HEK293 (cell line): ENCODE results near the gene SLFNL1.
A peak's percentile ranks its signal among the peaks of the same experiment; 100 is the strongest.

ENCODE experiments used
- CTCF ChIA-PET: fragments of 350-600 bp; formaldehyde crosslinking; extraction: SDS; loops from one replicate; lab custom pipeline; 2021; ENCODE audit warnings: antibody characterized with exemption; lab: Yijun Ruan, JAX
- POLR2A ChIA-PET: fragments of 300-600 bp; formaldehyde crosslinking; extraction: SDS; loops from one replicate; lab custom pipeline; 2020; ENCODE audit warnings: antibody characterized with exemption, inconsistent platforms; lab: Yijun Ruan, JAX
- H3K27ac ChIP-seq: fragments of 200-500 bp; sonication (Bioruptor generic); 2 replicates; pipeline ENCODE4 v1.5.1; 2014; ENCODE audit warnings: low read depth, low read length, control low read depth, inconsistent platforms; ENCODE audit errors: extremely low read depth
- H3K36me3 ChIP-seq, 2 experiments: fragments of 200-500 bp in 1 of 2; sonication (Bioruptor generic) in 1 of 2; 1 replicate in 1 of 2; 2 replicates in 1 of 2; pipeline ENCODE4 v1.5.1; 2014 to 2017; ENCODE audit warnings: inconsistent platforms in 2 of 2, low read length in 2 of 2; ENCODE audit not compliant: control insufficient read depth in 2 of 2, insufficient read depth in 1 of 2
- H3K4me1 ChIP-seq: fragments of 200-500 bp; sonication (Bioruptor generic); 2 replicates; pipeline ENCODE4 v1.5.1; 2014; ENCODE audit warnings: mild to moderate bottlenecking, low read length, inconsistent platforms; ENCODE audit not compliant: control insufficient read depth, insufficient read depth
- H3K4me3 ChIP-seq: 2 replicates; pipeline ENCODE4 v1.5.1; 2011; ENCODE audit warnings: low read depth, mild to moderate bottlenecking, control low read depth, low read length, moderate library complexity
- H3K9me3 ChIP-seq: fragments of 200-500 bp; sonication (Bioruptor generic); 2 replicates; pipeline ENCODE4 v1.5.1; 2014; ENCODE audit warnings: low read depth, low read length, inconsistent platforms; ENCODE audit not compliant: control insufficient read depth, insufficient read depth
- EGR2 ChIP-seq: fragments of 450-650 bp; formaldehyde crosslinking; IDR thresholded peaks from 2 replicates; pipeline ENCODE4 v1.5.1; 2016; ENCODE audit warnings: low read depth, missing biosample characterization, missing genetic modification characterization
- ELK4 ChIP-seq: IDR thresholded peaks from 2 replicates; pipeline ENCODE4 v1.6.1; 2011; ENCODE audit warnings: mild to moderate bottlenecking, low read depth, low read length, borderline replicate concordance
- HIC1 ChIP-seq: fragments of 450-650 bp; formaldehyde crosslinking; IDR thresholded peaks from 2 replicates; pipeline ENCODE4 v1.5.1; 2016; ENCODE audit warnings: missing biosample characterization, missing genetic modification characterization
- INSM2 ChIP-seq: fragments of 450-650 bp; formaldehyde crosslinking; IDR thresholded peaks from 2 replicates; pipeline ENCODE4 v1.5.1; 2016; ENCODE audit warnings: missing biosample characterization, missing genetic modification characterization
- SP2 ChIP-seq: fragments of 450-650 bp; formaldehyde crosslinking; IDR thresholded peaks from 2 replicates; pipeline ENCODE4 v1.5.1; 2016; ENCODE audit warnings: missing biosample characterization, missing genetic modification characterization
- TCF7L2 ChIP-seq: IDR thresholded peaks from 2 replicates; pipeline ENCODE4 v1.6.1; 2011; ENCODE audit warnings: low read depth, mild to moderate bottlenecking, inconsistent platforms, low read length, moderate library complexity, borderline replicate concordance
- TRIM28 ChIP-seq: IDR thresholded peaks from 2 replicates; pipeline ENCODE4 v1.6.1; 2011; ENCODE audit warnings: low read length, control low read depth, borderline replicate concordance
- ZBTB1 ChIP-seq: fragments of 450-650 bp; formaldehyde crosslinking; IDR thresholded peaks from 2 replicates; pipeline ENCODE4 v1.5.1; 2016; ENCODE audit warnings: missing biosample characterization, missing genetic modification characterization
- ZBTB48 ChIP-seq: fragments of 450-650 bp; formaldehyde crosslinking; IDR thresholded peaks from 2 replicates; pipeline ENCODE4 v1.5.1; 2016; ENCODE audit warnings: missing biosample characterization, missing genetic modification characterization
- ZNF133 ChIP-seq: fragments of 450-650 bp; formaldehyde crosslinking; IDR thresholded peaks from 2 replicates; pipeline ENCODE4 v1.5.1; 2016; ENCODE audit warnings: missing biosample characterization, missing genetic modification characterization
- ZNF18 ChIP-seq: fragments of 450-650 bp; formaldehyde crosslinking; IDR thresholded peaks from 2 replicates; pipeline ENCODE4 v1.5.1; 2016; ENCODE audit warnings: missing biosample characterization, missing genetic modification characterization
- ZNF2 ChIP-seq: fragments of 450-650 bp; formaldehyde crosslinking; IDR thresholded peaks from 2 replicates; pipeline ENCODE4 v1.5.1; 2016; ENCODE audit warnings: missing biosample characterization, missing genetic modification characterization
- ZNF391 ChIP-seq: fragments of 450-650 bp; formaldehyde crosslinking; IDR thresholded peaks from 2 replicates; pipeline ENCODE4 v1.5.1; 2016; ENCODE audit warnings: low read depth, missing biosample characterization, missing genetic modification characterization, borderline replicate concordance
- ZNF530 ChIP-seq: fragments of 450-650 bp; formaldehyde crosslinking; IDR thresholded peaks from 2 replicates; pipeline ENCODE4 v1.5.1; 2016; ENCODE audit warnings: low read depth, missing biosample characterization, missing genetic modification characterization
- ZNF629 ChIP-seq: fragments of 450-650 bp; formaldehyde crosslinking; IDR thresholded peaks from 2 replicates; pipeline ENCODE4 v1.5.1; 2017; ENCODE audit warnings: missing biosample characterization, missing genetic modification characterization
- ZNF639 ChIP-seq: fragments of 450-650 bp; formaldehyde crosslinking; IDR thresholded peaks from 2 replicates; pipeline ENCODE4 v1.5.1; 2016; ENCODE audit warnings: missing biosample characterization, missing genetic modification characterization
- ZNF677 ChIP-seq: fragments of 450-650 bp; IDR thresholded peaks from 2 replicates; pipeline ENCODE4 v1.5.0; 2018; ENCODE audit warnings: missing biosample characterization, mild to moderate bottlenecking, missing genetic modification characterization, moderate library complexity

SLFNL1 gene

GRCh38 chr1:40980453-40981121 lies 40.9 kb downstream of the SLFNL1 start (continued):
- no peak for TF ChIP-seq ZNF133 (tag by site-specific recombination)
- 0 out of 2 replicates have a peak, but pooled peaks have one; percentile 68 for TF ChIP-seq ZNF18 (tag by site-specific recombination)
- TF ChIP-seq ZNF629 (tag by site-specific recombination) = peak; percentile 24; the same call in 1 of the 2 replicates
- TF ChIP-seq ZNF391 = 0 out of 2 replicates have a peak, but pooled peaks have one; percentile 24
- TF ChIP-seq ZBTB48 (tag by site-specific recombination) = 0 out of 2 replicates have a peak, but pooled peaks have one; percentile 19
- TF ChIP-seq ZNF530 (tag by site-specific recombination) = no peak
- no peak for TF ChIP-seq ELK4
- TF ChIP-seq TCF7L2 = no peak
- peak; percentile 13; the same call in 1 of the 2 replicates for TF ChIP-seq TRIM28
- no peak for TF ChIP-seq ZBTB1 (tag by site-specific recombination)
- TF ChIP-seq EGR2 (tag by site-specific recombination) = peak; percentile 41
- TF ChIP-seq SP2 (tag by site-specific recombination) = peak; percentile 50; the same call in 1 of the 2 replicates
- peak; percentile 37; the same call in 1 of the 2 replicates for TF ChIP-seq ZNF639
- TF ChIP-seq INSM2 (tag by site-specific recombination) = 0 out of 2 replicates have a peak, but pooled peaks have one; percentile 29
- TF ChIP-seq HIC1 (tag by site-specific recombination) = no peak

- 0 out of 2 replicates have a peak, but pooled peaks have one; percentile 28 for TF ChIP-seq ZNF677 (tag by site-specific recombination)
- TF ChIP-seq ZNF2 (tag by site-specific recombination) = no peak
- H3K27ac ChIP-seq = peak overlapping the region; percentile 94
- CTCF ChIA-PET = interaction anchor here (1.1 to 1.7 kb wide), 3 partner anchors 13 to 28 kb away, joined by 3 to 6 read pairs (median 4); no protein-coding TSS in a partner anchor
- peak overlapping the region; percentile 80 for H3K4me3 ChIP-seq
- H3K9me3 ChIP-seq = no peaks in the 10 kb centered on the region
- H3K4me1 ChIP-seq = 0 out of 2 replicates have a peak, but pooled peaks cover 4% of the 10 kb centered on the region
- POLR2A ChIA-PET = interaction anchor here (0.6 to 2.3 kb wide), 12 partner anchors 9 to 472 kb away, joined by 3 to 30 read pairs (median 6); partner anchors contain the start of genes CITED4, EXO5 and NFYC
- peaks cover 9 to 41% of the 10 kb centered on the region in 2 experiments for H3K36me3 ChIP-seq
Measured at GRCh38 chr1:40980068-40980452, 41.5 kb downstream of the SLFNL1 start.
